Measurements from ENCODE around the gene IL13RA1. TPM values are rescaled to one million over a fixed set of nuclear protein-coding genes. Genes with fewer than 3 reads are reported as not detected.
A peak's percentile ranks its signal among the peaks of the same experiment; 100 is the strongest.

The IL13RA1 gene
- total and polyA plus RNA-seq, 10 of the 15 experiments (the other 5 are each of a cell fraction or from before 2014, with no cell fraction given): 2.3 to 14.2 (median 8.4) TPM

DNA sequence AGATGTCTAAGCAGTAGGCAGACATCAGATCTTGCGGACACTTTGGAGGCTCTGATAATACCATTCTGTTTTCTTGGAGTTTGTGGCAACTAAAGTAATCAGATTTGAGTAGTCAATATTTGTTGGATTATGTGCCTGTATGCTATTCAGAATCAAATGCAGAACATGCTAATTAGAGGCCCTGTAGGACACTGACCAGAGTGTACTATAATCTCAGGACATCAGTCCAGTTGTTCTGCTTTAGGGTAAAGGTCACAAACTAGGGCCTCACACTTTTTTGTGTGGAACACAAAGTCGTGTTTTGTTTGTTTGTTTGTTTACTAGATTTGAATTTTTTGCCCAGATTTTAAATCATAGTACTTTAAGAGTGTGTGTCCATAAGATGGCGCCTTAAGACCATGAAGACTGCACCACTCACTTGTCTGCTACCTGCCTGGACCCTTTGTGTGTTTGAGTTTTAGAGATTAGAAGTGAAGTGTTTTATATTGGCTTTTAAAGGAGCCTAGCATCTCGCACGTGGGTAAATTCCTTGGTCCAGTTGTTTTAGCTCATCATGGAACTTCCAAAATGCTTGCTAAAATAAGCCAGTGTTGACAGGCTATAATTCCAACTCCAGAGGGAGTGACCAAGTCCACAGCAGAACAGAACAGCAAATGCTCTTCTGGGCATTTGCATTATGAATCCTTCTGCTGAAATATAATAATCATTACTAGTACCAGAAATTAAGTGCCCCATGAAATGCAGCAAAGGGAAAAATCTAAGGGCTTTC is 34.7 kb downstream of the IL13RA1 start:
- ChIA-PET RAD21 (ENCODE audit: unreplicated experiment) (interaction anchor here (1.1 to 1.4 kb wide), 2 partner anchors 8 to 33 kb away, joined by 3 to 4 read pairs; no protein-coding TSS in a partner anchor), SMC1A (ENCODE audit: uncharacterized antibody, unreplicated experiment) (interaction anchor here (1.0 to 1.8 kb wide), 4 partner anchors 11 to 57 kb away, joined by 3 to 4 read pairs (median 4); no protein-coding TSS in a partner anchor), POLR2A (no interaction called here), CTCF (interaction anchor here (0.7 to 3.8 kb wide), 7 partner anchors 11 to 161 kb away, joined by 3 to 21 read pairs (median 8); no protein-coding TSS in a partner anchor)
- intact Hi-C loops (cut with micrococcal nuclease; ENCODE audit: unreplicated experiment): loop anchor here (1.0 kb wide), 1 partner anchor 45 kb away; no protein-coding TSS in a partner anchor
- no peaks in the 10 kb centered on the region for H3K27me3 ChIP-seq (replicated peaks in 1 of 2; ENCODE audit: control insufficient read depth in 2 of 2, insufficient read depth in 2 of 2, low read length in 1 of 2)
- H3K4me2 ChIP-seq (ENCODE audit: control insufficient read depth, insufficient read depth): no peak overlapping the region
- H3K27ac ChIP-seq (ENCODE audit: control insufficient read depth, insufficient read depth): no peak overlapping the region
- H3K36me3 ChIP-seq (ENCODE audit: control insufficient read depth in 2 of 2, insufficient read depth in 2 of 2, low read length in 1 of 2): no peaks in the 10 kb centered on the region
- no peak overlapping the region for H2AFZ ChIP-seq (ENCODE audit: control insufficient read depth, low read depth, low read length)
- no peak for FAIRE-seq
- no peaks in the 10 kb centered on the region for H3K4me1 ChIP-seq (ENCODE audit: control insufficient read depth, insufficient read depth, low read length)
- no TSS peak for BruUV-seq (replicated peaks)
- H3K9ac ChIP-seq (ENCODE audit: control insufficient read depth, insufficient read depth, low read length): no peak overlapping the region
- H3K79me2 ChIP-seq (ENCODE audit: control insufficient read depth, insufficient read depth, low read length): no peaks in the 10 kb centered on the region
- DNase-seq (ENCODE audit: low read depth, low spot score): no peak
- H3K4me3 ChIP-seq: no peak overlapping the region
- 13% methylated on average over 5 of the region's 5 CpGs for WGBS (ENCODE audit: insufficient coverage, insufficient replicate concordance, low lambda C conversion rate, missing lambda C conversion rate)
- in situ Hi-C loops (cut with MboI): no loop called here
- no peaks in the 10 kb centered on the region for H3K9me3 ChIP-seq (replicated peaks; ENCODE audit: control insufficient read depth, insufficient read depth, low read length)
- peak; percentile 52; the same call in 2 of the 3 replicates for ATAC-seq
- no peaks in the 10 kb centered on the region for H4K20me1 ChIP-seq (ENCODE audit: control insufficient read depth, insufficient read depth)
- TF ChIP-seq KLF5 (IDR thresholded peaks at IDR 0.05; ENCODE audit: partially characterized antibody) (no peak), SMC3 (IDR thresholded peaks at IDR 0.05; ENCODE audit: borderline replicate concordance, low read length) (peak; percentile 34; the same call in 1 of the 2 replicates), RAD51 (IDR thresholded peaks at IDR 0.05) (no peak), FOXK2 (IDR thresholded peaks at IDR 0.05) (no peak), BCL11A (IDR thresholded peaks at IDR 0.05; ENCODE audit: low read depth, low read length) (no peak), CBX5 (IDR thresholded peaks at IDR 0.05; ENCODE audit: low read depth) (no peak), RAD21 (IDR thresholded peaks at IDR 0.05; ENCODE audit: insufficient read depth, low read depth, low read length) (peak; percentile 41), BMI1 (IDR thresholded peaks at IDR 0.05; ENCODE audit: borderline replicate concordance) (no peak), KDM1A (IDR thresholded peaks at IDR 0.05; ENCODE audit: borderline replicate concordance) (no peak)
- TF ChIP-seq, protein P1, sequence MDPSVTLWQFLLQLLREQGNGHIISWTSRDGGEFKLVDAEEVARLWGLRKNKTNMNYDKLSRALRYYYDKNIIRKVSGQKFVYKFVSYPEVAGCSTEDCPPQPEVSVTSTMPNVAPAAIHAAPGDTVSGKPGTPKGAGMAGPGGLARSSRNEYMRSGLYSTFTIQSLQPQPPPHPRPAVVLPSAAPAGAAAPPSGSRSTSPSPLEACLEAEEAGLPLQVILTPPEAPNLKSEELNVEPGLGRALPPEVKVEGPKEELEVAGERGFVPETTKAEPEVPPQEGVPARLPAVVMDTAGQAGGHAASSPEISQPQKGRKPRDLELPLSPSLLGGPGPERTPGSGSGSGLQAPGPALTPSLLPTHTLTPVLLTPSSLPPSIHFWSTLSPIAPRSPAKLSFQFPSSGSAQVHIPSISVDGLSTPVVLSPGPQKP (IDR thresholded peaks at IDR 0.05; ENCODE audit: low read depth, low read length): no peak
- TF ChIP-seq, protein P2, sequence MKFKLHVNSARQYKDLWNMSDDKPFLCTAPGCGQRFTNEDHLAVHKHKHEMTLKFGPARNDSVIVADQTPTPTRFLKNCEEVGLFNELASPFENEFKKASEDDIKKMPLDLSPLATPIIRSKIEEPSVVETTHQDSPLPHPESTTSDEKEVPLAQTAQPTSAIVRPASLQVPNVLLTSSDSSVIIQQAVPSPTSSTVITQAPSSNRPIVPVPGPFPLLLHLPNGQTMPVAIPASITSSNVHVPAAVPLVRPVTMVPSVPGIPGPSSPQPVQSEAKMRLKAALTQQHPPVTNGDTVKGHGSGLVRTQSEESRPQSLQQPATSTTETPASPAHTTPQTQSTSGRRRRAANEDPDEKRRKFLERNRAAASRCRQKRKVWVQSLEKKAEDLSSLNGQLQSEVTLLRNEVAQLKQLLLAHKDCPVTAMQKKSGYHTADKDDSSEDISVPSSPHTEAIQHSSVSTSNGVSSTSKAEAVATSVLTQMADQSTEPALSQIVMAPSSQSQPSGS (IDR thresholded peaks at IDR 0.05; ENCODE audit: low read length): no peak
- TF ChIP-seq, protein P3, sequence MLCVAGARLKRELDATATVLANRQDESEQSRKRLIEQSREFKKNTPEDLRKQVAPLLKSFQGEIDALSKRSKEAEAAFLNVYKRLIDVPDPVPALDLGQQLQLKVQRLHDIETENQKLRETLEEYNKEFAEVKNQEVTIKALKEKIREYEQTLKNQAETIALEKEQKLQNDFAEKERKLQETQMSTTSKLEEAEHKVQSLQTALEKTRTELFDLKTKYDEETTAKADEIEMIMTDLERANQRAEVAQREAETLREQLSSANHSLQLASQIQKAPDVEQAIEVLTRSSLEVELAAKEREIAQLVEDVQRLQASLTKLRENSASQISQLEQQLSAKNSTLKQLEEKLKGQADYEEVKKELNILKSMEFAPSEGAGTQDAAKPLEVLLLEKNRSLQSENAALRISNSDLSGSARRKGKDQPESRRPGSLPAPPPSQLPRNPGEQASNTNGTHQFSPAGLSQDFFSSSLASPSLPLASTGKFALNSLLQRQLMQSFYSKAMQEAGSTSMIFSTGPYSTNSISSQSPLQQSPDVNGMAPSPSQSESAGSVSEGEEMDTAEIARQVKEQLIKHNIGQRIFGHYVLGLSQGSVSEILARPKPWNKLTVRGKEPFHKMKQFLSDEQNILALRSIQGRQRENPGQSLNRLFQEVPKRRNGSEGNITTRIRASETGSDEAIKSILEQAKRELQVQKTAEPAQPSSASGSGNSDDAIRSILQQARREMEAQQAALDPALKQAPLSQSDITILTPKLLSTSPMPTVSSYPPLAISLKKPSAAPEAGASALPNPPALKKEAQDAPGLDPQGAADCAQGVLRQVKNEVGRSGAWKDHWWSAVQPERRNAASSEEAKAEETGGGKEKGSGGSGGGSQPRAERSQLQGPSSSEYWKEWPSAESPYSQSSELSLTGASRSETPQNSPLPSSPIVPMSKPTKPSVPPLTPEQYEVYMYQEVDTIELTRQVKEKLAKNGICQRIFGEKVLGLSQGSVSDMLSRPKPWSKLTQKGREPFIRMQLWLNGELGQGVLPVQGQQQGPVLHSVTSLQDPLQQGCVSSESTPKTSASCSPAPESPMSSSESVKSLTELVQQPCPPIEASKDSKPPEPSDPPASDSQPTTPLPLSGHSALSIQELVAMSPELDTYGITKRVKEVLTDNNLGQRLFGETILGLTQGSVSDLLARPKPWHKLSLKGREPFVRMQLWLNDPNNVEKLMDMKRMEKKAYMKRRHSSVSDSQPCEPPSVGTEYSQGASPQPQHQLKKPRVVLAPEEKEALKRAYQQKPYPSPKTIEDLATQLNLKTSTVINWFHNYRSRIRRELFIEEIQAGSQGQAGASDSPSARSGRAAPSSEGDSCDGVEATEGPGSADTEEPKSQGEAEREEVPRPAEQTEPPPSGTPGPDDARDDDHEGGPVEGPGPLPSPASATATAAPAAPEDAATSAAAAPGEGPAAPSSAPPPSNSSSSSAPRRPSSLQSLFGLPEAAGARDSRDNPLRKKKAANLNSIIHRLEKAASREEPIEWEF (IDR thresholded peaks at IDR 0.05; ENCODE audit: insufficient replicate concordance, low read depth, low read length): no peak
- TF ChIP-seq, protein P4, sequence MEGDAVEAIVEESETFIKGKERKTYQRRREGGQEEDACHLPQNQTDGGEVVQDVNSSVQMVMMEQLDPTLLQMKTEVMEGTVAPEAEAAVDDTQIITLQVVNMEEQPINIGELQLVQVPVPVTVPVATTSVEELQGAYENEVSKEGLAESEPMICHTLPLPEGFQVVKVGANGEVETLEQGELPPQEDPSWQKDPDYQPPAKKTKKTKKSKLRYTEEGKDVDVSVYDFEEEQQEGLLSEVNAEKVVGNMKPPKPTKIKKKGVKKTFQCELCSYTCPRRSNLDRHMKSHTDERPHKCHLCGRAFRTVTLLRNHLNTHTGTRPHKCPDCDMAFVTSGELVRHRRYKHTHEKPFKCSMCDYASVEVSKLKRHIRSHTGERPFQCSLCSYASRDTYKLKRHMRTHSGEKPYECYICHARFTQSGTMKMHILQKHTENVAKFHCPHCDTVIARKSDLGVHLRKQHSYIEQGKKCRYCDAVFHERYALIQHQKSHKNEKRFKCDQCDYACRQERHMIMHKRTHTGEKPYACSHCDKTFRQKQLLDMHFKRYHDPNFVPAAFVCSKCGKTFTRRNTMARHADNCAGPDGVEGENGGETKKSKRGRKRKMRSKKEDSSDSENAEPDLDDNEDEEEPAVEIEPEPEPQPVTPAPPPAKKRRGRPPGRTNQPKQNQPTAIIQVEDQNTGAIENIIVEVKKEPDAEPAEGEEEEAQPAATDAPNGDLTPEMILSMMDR (IDR thresholded peaks at IDR 0.05 in 2 of 3, conservative IDR thresholded peaks at IDR 0.05 in 1 of 3; ENCODE audit: control insufficient read depth in 2 of 3, extremely low read depth in 1 of 3, insufficient read depth in 1 of 3, low read depth in 3 of 3, low read length in 3 of 3): peak in 2 of 3 experiments; percentile 9 to 32; a peak in 2 of 6 replicates
